GM13976 (cell line): Measurements from ENCODE around the gene AANAT.

ENCODE experiments used
- DNase-seq: peaks from one replicate; pipeline ENCODE4 v3.0.0; 2012; ENCODE audit warnings: low spot score
- in situ Hi-C: fragments of 300-500 bp; cut with MboI; formaldehyde crosslinking; loops from one replicate; pipeline ENCODE4 v1.12.0; 2022; ENCODE audit warnings: low sequenced_read_pairs, mixed read lengths, inconsistent platforms; ENCODE audit not compliant: unreplicated experiment
- TF ChIP-seq, protein P1 (sequence below): IDR thresholded peaks from 2 replicates; pipeline ENCODE4 v1.5.1; 2012; ENCODE audit warnings: borderline replicate concordance, mild to moderate bottlenecking; ENCODE audit not compliant: insufficient read depth; ENCODE audit errors: extremely low read depth, missing control alignments, control extremely low read depth

The AANAT gene

DNA sequence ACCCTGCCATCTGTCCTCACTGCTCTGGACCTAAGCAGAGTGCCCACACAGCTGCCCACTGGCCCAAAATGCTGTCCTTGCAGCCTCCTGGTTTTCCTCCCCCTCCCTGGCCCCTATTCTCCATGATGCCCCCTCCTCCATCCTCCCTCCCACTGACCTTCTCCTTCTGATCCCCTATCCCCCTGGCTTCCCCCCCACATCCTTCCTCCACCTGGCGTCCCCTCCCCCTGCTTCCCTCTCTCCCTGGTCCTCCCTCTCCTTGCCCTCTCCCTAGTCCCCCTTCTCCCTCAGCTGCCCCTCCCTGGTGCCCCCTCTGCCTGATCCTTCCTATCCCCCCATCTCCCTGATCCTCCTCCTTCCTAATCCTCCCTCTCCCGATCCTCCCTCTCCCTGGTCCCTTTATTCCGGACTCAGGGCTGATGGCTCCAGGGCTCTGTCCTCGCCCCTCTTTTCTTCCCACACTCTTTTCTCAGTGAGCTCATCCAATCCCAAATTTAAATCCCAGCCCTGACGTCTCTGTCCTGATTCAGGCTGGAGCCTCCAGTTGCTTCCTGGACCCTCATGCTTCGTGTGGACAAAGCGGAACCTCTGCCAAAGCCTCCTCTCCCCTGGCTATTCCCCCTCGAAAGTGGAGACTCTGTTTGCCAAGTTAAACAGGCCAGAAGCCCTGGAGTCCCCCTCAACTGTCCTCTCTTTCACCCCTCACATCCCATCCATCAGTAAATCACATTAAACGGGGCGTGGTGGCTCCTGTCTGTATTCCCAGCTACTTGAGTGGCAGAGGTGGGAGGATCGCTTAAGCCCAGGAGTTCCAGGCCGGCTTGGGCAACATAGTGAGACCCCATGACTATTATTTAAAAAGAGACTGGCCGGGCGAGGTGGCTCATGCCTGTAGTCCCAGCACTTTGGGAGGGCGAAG lies 51.9 kb downstream of the AANAT start:
- in situ Hi-C loops: no loop called here
- TF ChIP-seq, protein P1, sequence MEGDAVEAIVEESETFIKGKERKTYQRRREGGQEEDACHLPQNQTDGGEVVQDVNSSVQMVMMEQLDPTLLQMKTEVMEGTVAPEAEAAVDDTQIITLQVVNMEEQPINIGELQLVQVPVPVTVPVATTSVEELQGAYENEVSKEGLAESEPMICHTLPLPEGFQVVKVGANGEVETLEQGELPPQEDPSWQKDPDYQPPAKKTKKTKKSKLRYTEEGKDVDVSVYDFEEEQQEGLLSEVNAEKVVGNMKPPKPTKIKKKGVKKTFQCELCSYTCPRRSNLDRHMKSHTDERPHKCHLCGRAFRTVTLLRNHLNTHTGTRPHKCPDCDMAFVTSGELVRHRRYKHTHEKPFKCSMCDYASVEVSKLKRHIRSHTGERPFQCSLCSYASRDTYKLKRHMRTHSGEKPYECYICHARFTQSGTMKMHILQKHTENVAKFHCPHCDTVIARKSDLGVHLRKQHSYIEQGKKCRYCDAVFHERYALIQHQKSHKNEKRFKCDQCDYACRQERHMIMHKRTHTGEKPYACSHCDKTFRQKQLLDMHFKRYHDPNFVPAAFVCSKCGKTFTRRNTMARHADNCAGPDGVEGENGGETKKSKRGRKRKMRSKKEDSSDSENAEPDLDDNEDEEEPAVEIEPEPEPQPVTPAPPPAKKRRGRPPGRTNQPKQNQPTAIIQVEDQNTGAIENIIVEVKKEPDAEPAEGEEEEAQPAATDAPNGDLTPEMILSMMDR: no peak
- DNase-seq: no peak
